ENCODE results near the gene JPH4.

GRCh38 chr14:23580948-23581281 lies 2.3 kb upstream of the JPH4 start:
- TF ChIP-seq CTCF (optimal IDR thresholded peaks at IDR 0.05 in 1 of 3, IDR thresholded peaks at IDR 0.05 in 1 of 3, conservative IDR thresholded peaks at IDR 0.05 in 1 of 3; ENCODE audit: extremely low read depth in 1 of 3, insufficient read depth in 2 of 3, low read length in 3 of 3) (no peak), EZH2 (IDR thresholded peaks at IDR 0.05; ENCODE audit: low read length) (no peak)

Data from keratinocyte (primary cell).